SK-N-SH (cell line): Measurements from ENCODE around the gene FARSA. TPM values are rescaled to one million over a fixed set of nuclear protein-coding genes. Genes with fewer than 3 reads are reported as not detected.
"Not testable (repeated sequence)": the region's sequence is repeated elsewhere in the genome, so short reads cannot be mapped to it uniquely, and the experiment has no call there.

ENCODE experiments used
- CTCF ChIA-PET: fragments of 300-600, 350-600 bp; formaldehyde crosslinking; extraction: SDS; loops from one replicate; lab custom pipeline; 2021; lab: Yijun Ruan, JAX
- POLR2A ChIA-PET: fragments of 350-600 bp; sonication (Branson Sonifier 250); formaldehyde crosslinking; extraction: SDS; loops from one replicate; lab custom pipeline; 2020; ENCODE audit warnings: antibody characterized with exemption, inconsistent platforms; lab: Yijun Ruan, JAX
- DNase-seq: peaks from one replicate; pipeline ENCODE4 v3.0.0; 2012
- H2AFZ ChIP-seq: fragments of 200-600 bp; sonication (generic); 2 replicates; pipeline ENCODE4 v1.8.1; 2016; ENCODE audit warnings: antibody characterized with exemption, mild to moderate bottlenecking, low read depth
- H3F3A ChIP-seq: fragments of 200-600 bp; sonication (generic); replicated peaks from 2 replicates; pipeline ENCODE3; 2016; ENCODE audit warnings: antibody characterized with exemption, mild to moderate bottlenecking; ENCODE audit not compliant: insufficient read depth
- H3K27ac ChIP-seq, 2 experiments: fragments of 200-500 bp in 1 of 2; fragments of 200-600 bp in 1 of 2; sonication (Bioruptor generic) in 1 of 2; sonication (generic), shearing (Covaris generic) in 1 of 2; 2 replicates each; pipeline versions ENCODE4 v1.5.1 to v1.6.1; 2014 to 2016; ENCODE audit warnings: low read depth in 2 of 2, inconsistent platforms in 1 of 2, low read length in 1 of 2, mild to moderate bottlenecking in 1 of 2, mixed read lengths in 1 of 2
- H3K27me3 ChIP-seq: fragments of 200-600 bp; sonication (generic), shearing (Covaris generic); 2 replicates; pipeline ENCODE4 v1.6.1; 2016; ENCODE audit warnings: mixed run types; ENCODE audit not compliant: insufficient read depth
- H3K36me3 ChIP-seq, 2 experiments: fragments of 200-500 bp in 1 of 2; fragments of 200-600 bp in 1 of 2; sonication (Bioruptor generic) in 1 of 2; sonication (generic) in 1 of 2; replicated peaks in 1 of 2; 2 replicates each; pipeline versions ENCODE3 to v1.5.1; 2014 to 2016; ENCODE audit warnings: low read length in 1 of 2, mild to moderate bottlenecking in 1 of 2; ENCODE audit not compliant: insufficient read depth in 2 of 2, control insufficient read depth in 1 of 2
- H3K4me1 ChIP-seq, 2 experiments: fragments of 200-500 bp in 1 of 2; fragments of 200-600 bp in 1 of 2; sonication (Bioruptor generic) in 1 of 2; sonication (generic), shearing (Covaris generic) in 1 of 2; 2 replicates each; pipeline versions ENCODE4 v1.5.1 to v1.6.1; 2014 to 2016; ENCODE audit warnings: low read depth in 1 of 2, low read length in 1 of 2, mixed run types in 1 of 2; ENCODE audit not compliant: insufficient read depth in 2 of 2, control insufficient read depth in 1 of 2
- H3K4me2 ChIP-seq: fragments of 200-600 bp; sonication (generic), shearing (Covaris generic); 2 replicates; pipeline ENCODE4 v1.6.1; 2017; ENCODE audit warnings: mixed run types
- H3K4me3 ChIP-seq, 2 experiments: fragments of 200-500 bp in 1 of 2; fragments of 200-600 bp in 1 of 2; sonication (Bioruptor generic) in 1 of 2; sonication (generic), shearing (Covaris generic) in 1 of 2; 2 replicates each; pipeline versions ENCODE4 v1.5.1 to v1.8.1; 2014 to 2016; ENCODE audit warnings: low read depth in 2 of 2, inconsistent platforms in 1 of 2, low read length in 1 of 2, mild to moderate bottlenecking in 1 of 2, mixed read lengths in 1 of 2, moderate library complexity in 1 of 2
- H3K79me2 ChIP-seq: fragments of 200-600 bp; sonication (generic); 2 replicates; pipeline ENCODE4 v1.8.1; 2017; ENCODE audit warnings: mild to moderate bottlenecking; ENCODE audit not compliant: insufficient read depth
- H3K9ac ChIP-seq: fragments of 200-600 bp; sonication (generic); 2 replicates; pipeline ENCODE4 v1.6.1; 2017; ENCODE audit warnings: mixed run types
- H3K9me2 ChIP-seq: fragments of 200-600 bp; sonication (generic); 2 replicates; pipeline ENCODE4 v1.6.1; 2017; ENCODE audit warnings: mixed run types
- H3K9me3 ChIP-seq: fragments of 200-600 bp; sonication (generic); 2 replicates; pipeline ENCODE4 v1.6.1; 2017; ENCODE audit warnings: mixed run types, mild to moderate bottlenecking, moderate library complexity
- H4K20me1 ChIP-seq: fragments of 200-600 bp; sonication (generic); 2 replicates; pipeline ENCODE4 v1.6.1; 2017; ENCODE audit warnings: mild to moderate bottlenecking, mixed run types; ENCODE audit not compliant: insufficient read depth
- FOSL2 ChIP-seq: IDR thresholded peaks from 2 replicates; pipeline ENCODE4 v1.4.0; 2012; ENCODE audit warnings: low read depth, mild to moderate bottlenecking, moderate library complexity, borderline replicate concordance
- FOXM1 ChIP-seq: IDR thresholded peaks from 2 replicates; pipeline ENCODE4 v1.4.0; 2012; ENCODE audit warnings: low read depth, mild to moderate bottlenecking
- GATA2 ChIP-seq: sonication (generic); formaldehyde crosslinking; IDR thresholded peaks from 2 replicates; pipeline ENCODE4 v1.5.0; 2020; ENCODE audit warnings: mild to moderate bottlenecking, missing genetic modification reagents
- JUND ChIP-seq: IDR thresholded peaks from 2 replicates; pipeline ENCODE4 v1.4.0; 2012
- RCOR1 ChIP-seq: fragments of 150-350 bp; IDR thresholded peaks from 2 replicates; pipeline ENCODE4 v1.6.1; 2017; ENCODE audit warnings: antibody characterized with exemption, low read length
- RFX5 ChIP-seq: IDR thresholded peaks from 2 replicates; pipeline ENCODE4 v1.6.1; 2012; ENCODE audit warnings: mild to moderate bottlenecking, improper control_type of control experiment, low read length
- TAF1 ChIP-seq: IDR thresholded peaks from 2 replicates; pipeline ENCODE4 v1.6.1; 2012; ENCODE audit warnings: low read depth, mild to moderate bottlenecking, low read length, moderate library complexity, borderline replicate concordance
- TCF12 ChIP-seq: IDR thresholded peaks from 2 replicates; pipeline ENCODE4 v1.4.0; 2012
- TEAD4 ChIP-seq: IDR thresholded peaks from 2 replicates; pipeline ENCODE4 v1.4.0; 2012; ENCODE audit warnings: mild to moderate bottlenecking, borderline replicate concordance; ENCODE audit not compliant: insufficient read depth
- WGBS: methylation state at CpG from one replicate; pipeline ENCODE4 v1.1.6; 2017; ENCODE audit warnings: low lambda C conversion rate; 5-methylcytosine and 5-hydroxymethylcytosine counted together
- polyA plus RNA-seq, 3 experiments: library from polyadenylated mRNA; depleted of rRNA; stranded (reverse); fragments of >200 nt; gene quantifications; 2 replicates each; pipeline ENCODE4 v1.2.3, GENCODE V29; 2012
- TF ChIP-seq, protein P1 (sequence below): IDR thresholded peaks from 2 replicates; pipeline ENCODE4 v1.4.0; 2012; ENCODE audit warnings: low read depth, borderline replicate concordance
- TF ChIP-seq, protein P2 (sequence below): fragments of 150-350 bp; IDR thresholded peaks from 2 replicates; pipeline ENCODE4 v1.6.1; 2016; ENCODE audit warnings: mild to moderate bottlenecking, low read depth, low read length
- TF ChIP-seq, protein P3 (sequence below): fragments of 200-600 bp; sonication (generic); IDR thresholded peaks from 2 replicates; pipeline ENCODE4 v1.6.1; 2017; ENCODE audit warnings: antibody characterized with exemption, mild to moderate bottlenecking, moderate library complexity
- TF ChIP-seq, protein P4 (sequence below): fragments of 150-350 bp; IDR thresholded peaks from 2 replicates; pipeline ENCODE4 v1.6.1; 2017; ENCODE audit warnings: antibody characterized with exemption, low read length, low read depth, borderline replicate concordance

FARSA gene
- polyA plus RNA-seq, 1 of the 3 experiments (the other 2 are of a cell fraction): 170 TPM

DNA sequence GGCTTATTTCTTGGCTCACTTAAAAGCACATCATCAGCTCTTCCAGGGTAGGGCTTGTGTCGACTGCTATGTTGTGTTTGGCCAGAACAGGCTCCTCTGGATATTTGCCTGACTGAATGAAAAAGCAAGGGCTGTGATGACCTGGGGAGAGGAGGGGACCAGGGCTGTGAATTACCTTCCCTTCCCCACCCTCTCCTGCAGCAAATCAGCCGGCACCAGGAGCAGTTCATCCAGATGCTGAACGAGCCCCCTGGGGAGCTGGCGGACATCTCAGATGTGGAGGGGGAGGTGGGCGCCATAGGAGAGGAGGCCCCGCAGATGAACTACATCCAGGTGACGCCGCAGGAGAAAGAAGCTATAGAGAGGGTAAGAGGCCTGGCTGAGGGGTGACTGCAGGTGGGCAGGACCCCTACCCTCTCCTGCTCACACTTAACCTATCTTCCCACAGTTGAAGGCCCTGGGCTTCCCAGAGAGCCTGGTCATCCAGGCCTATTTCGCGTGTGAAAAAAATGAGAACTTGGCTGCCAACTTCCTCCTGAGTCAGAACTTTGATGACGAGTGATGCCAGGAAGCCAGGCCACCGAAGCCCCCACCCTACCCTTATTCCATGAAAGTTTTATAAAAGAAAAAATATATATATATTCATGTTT lies 19.1 kb upstream of the FARSA start (continued):
- TF ChIP-seq, protein P1, sequence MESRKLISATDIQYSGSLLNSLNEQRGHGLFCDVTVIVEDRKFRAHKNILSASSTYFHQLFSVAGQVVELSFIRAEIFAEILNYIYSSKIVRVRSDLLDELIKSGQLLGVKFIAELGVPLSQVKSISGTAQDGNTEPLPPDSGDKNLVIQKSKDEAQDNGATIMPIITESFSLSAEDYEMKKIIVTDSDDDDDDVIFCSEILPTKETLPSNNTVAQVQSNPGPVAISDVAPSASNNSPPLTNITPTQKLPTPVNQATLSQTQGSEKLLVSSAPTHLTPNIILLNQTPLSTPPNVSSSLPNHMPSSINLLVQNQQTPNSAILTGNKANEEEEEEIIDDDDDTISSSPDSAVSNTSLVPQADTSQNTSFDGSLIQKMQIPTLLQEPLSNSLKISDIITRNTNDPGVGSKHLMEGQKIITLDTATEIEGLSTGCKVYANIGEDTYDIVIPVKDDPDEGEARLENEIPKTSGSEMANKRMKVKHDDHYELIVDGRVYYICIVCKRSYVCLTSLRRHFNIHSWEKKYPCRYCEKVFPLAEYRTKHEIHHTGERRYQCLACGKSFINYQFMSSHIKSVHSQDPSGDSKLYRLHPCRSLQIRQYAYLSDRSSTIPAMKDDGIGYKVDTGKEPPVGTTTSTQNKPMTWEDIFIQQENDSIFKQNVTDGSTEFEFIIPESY: no peak
- TF ChIP-seq TAF1: no peak
- TF ChIP-seq GATA2: no peak
- peak; percentile 54 for TF ChIP-seq JUND
- 0 out of 2 replicates have a peak, but pooled peaks have one; percentile 10 for TF ChIP-seq TEAD4
- no peak for TF ChIP-seq FOXM1

DNA sequence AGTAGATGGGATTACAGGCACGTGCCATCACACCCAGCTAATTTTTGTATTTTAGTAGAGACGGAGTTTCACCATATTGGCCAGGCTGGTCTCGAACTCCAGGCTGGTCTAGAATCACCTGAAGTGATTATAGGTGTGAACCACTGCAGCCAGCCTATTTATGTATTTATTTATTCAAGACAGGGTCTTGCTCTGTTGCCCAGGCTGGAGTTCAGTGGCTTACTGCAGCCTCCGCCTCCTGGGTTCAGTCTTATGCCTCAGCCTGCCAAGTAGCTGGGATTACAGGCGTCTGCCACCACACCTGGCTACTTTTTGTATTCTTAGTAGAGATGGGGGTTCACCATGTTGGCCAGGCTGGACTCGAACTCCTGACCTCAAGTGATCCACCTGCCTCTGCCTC lies 18.5 kb upstream of the FARSA start:
- Histone ChIP-seq H3K4me2 (peak overlapping the region; percentile 41), H3K27ac (peak overlapping the region; percentile 93 to 97), H3K36me3 (peaks cover 27 to 45% of the 10 kb centered on the region in 2 experiments), H3K9ac (peak overlapping the region; percentile 63), H3F3A (peaks cover 69% of the 10 kb centered on the region), H3K4me1 (peaks cover 32 to 46% of the 10 kb centered on the region in 2 experiments), H3K79me2 (peaks cover 71% of the 10 kb centered on the region)
- H3K9me3 ChIP-seq, H4K20me1 ChIP-seq, H3K4me3 ChIP-seq, DNase-seq, H3K27me3 ChIP-seq, H3K9me2 ChIP-seq, H2AFZ ChIP-seq: not testable (repeated sequence)
- ChIA-PET POLR2A (interaction anchor here (0.7 kb wide), 2 partner anchors 13 to 19 kb away, joined by 3 read pairs; no protein-coding TSS in a partner anchor), CTCF (interaction anchor here (0.7 to 5.6 kb wide), 4 partner anchors 12 to 26 kb away, joined by 3 to 55 read pairs (median 8); no protein-coding TSS in a partner anchor)
- 94% methylated on average over 6 of the region's 6 CpGs for WGBS

DNA sequence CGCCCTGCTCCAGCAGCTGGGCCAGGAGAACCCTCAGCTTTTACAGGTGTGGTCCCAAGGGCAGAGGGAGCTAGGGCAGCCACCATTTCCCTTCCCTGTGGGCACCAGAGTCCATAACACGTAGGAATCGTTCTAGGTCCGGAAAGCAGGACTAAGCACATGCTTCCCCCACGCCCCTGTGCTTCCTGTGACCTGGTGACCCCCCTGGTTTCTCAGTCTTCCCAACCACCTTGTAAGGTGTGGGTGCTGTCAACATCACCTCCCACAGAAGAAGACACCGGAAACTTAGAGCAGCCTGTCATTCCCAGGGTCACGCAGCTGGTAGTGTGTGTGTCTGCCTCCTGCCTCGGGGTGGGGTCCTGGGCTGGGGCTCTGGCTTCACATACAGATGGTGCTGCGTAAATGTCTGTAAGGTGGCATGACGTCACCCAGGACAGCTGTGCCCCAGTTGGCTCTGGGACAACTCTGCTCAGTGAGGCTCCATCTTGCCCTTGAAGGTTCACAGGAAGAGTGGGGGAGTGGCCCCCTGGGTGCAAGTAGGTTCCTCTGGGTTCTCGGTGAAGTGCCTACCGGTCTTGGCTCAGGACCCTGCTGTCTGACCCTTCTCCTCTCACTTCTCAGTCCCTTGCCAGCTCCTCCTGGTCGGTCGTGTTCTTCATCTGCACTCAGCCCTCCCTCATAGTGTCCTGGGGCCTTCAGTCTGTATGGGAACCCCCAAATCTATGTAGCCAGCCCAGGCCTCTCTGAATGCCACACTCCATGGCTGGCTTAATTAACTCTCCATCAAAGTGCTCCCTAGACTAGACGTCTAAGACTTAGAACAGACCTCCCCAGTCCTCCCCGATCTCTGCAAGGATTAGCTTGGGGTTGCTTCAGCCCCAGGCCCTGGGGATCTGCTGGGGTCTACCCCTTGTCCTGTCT lies 16.1 kb upstream of the FARSA start:
- CTCF ChIA-PET: interaction anchor here (0.7 to 2.2 kb wide), 5 partner anchors 11 to 144 kb away, joined by 3 to 9 read pairs (median 4); no protein-coding TSS in a partner anchor
- H3K4me3 ChIP-seq: no peak overlapping the region
- peaks cover 57% of the 10 kb centered on the region for H3F3A ChIP-seq
- no peaks in the 10 kb centered on the region for H3K9me3 ChIP-seq
- 93% methylated on average over 14 of the region's 16 CpGs for WGBS
- no peaks in the 10 kb centered on the region for H3K9me2 ChIP-seq
- no peaks in the 10 kb centered on the region for H3K27me3 ChIP-seq
- peaks cover 27 to 40% of the 10 kb centered on the region in 2 experiments for H3K4me1 ChIP-seq
- no peak overlapping the region for H3K9ac ChIP-seq
- no peak overlapping the region for H2AFZ ChIP-seq
- POLR2A ChIA-PET: no interaction called here
- peaks cover 58% of the 10 kb centered on the region for H3K79me2 ChIP-seq
- peaks cover 32 to 44% of the 10 kb centered on the region in 2 experiments for H3K36me3 ChIP-seq
- no peak overlapping the region for H3K4me2 ChIP-seq
- H4K20me1 ChIP-seq: peaks cover 8% of the 10 kb centered on the region
- DNase-seq: no peak
- peak overlapping the region in 1 of 2 experiments; percentile 97; a peak in 2 of 4 replicates for H3K27ac ChIP-seq
- TF ChIP-seq, protein P2, sequence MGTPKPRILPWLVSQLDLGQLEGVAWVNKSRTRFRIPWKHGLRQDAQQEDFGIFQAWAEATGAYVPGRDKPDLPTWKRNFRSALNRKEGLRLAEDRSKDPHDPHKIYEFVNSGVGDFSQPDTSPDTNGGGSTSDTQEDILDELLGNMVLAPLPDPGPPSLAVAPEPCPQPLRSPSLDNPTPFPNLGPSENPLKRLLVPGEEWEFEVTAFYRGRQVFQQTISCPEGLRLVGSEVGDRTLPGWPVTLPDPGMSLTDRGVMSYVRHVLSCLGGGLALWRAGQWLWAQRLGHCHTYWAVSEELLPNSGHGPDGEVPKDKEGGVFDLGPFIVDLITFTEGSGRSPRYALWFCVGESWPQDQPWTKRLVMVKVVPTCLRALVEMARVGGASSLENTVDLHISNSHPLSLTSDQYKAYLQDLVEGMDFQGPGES: no peak
- no peak for TF ChIP-seq FOSL2
- TF ChIP-seq, protein P1: no peak
- no peak for TF ChIP-seq RCOR1
- TF ChIP-seq JUND: no peak
- TF ChIP-seq, protein P3, sequence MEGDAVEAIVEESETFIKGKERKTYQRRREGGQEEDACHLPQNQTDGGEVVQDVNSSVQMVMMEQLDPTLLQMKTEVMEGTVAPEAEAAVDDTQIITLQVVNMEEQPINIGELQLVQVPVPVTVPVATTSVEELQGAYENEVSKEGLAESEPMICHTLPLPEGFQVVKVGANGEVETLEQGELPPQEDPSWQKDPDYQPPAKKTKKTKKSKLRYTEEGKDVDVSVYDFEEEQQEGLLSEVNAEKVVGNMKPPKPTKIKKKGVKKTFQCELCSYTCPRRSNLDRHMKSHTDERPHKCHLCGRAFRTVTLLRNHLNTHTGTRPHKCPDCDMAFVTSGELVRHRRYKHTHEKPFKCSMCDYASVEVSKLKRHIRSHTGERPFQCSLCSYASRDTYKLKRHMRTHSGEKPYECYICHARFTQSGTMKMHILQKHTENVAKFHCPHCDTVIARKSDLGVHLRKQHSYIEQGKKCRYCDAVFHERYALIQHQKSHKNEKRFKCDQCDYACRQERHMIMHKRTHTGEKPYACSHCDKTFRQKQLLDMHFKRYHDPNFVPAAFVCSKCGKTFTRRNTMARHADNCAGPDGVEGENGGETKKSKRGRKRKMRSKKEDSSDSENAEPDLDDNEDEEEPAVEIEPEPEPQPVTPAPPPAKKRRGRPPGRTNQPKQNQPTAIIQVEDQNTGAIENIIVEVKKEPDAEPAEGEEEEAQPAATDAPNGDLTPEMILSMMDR: no peak
- no peak for TF ChIP-seq TCF12
- TF ChIP-seq, protein P4, sequence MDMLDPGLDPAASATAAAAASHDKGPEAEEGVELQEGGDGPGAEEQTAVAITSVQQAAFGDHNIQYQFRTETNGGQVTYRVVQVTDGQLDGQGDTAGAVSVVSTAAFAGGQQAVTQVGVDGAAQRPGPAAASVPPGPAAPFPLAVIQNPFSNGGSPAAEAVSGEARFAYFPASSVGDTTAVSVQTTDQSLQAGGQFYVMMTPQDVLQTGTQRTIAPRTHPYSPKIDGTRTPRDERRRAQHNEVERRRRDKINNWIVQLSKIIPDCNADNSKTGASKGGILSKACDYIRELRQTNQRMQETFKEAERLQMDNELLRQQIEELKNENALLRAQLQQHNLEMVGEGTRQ: no peak
- TF ChIP-seq RFX5: no peak
